Glomerular visceral epithelial cell (primary cell): ENCODE data around the gene TAOK1.
A peak's percentile ranks its signal among the peaks of the same experiment; 100 is the strongest.

Source experiments
- DNase-seq: peaks from one replicate; pipeline ENCODE4 v3.0.0-alpha.2; 2016; ENCODE audit errors: extremely low spot score

TAOK1 gene

DNA sequence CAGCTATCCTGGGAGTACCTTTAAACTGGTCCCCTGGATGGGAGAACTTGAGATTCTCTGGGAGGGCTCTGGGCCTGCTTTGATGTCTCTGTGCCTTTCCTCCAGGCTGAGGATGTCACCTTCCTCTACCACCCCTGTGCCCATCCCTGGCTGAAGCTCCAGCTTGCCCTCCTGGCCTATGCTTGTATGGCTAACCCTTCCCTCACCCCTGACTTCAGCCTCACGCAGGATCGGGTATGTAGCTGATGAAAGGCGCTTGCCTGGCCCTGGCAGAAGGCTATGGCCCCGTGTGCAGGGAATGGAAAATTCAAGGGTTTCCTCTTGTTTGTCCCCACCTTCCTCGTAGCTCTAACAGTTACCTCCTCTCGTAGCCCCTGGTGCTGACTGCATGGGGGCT lies 181.3 kb downstream of the TAOK1 start:
- no peak for DNase-seq

DNA sequence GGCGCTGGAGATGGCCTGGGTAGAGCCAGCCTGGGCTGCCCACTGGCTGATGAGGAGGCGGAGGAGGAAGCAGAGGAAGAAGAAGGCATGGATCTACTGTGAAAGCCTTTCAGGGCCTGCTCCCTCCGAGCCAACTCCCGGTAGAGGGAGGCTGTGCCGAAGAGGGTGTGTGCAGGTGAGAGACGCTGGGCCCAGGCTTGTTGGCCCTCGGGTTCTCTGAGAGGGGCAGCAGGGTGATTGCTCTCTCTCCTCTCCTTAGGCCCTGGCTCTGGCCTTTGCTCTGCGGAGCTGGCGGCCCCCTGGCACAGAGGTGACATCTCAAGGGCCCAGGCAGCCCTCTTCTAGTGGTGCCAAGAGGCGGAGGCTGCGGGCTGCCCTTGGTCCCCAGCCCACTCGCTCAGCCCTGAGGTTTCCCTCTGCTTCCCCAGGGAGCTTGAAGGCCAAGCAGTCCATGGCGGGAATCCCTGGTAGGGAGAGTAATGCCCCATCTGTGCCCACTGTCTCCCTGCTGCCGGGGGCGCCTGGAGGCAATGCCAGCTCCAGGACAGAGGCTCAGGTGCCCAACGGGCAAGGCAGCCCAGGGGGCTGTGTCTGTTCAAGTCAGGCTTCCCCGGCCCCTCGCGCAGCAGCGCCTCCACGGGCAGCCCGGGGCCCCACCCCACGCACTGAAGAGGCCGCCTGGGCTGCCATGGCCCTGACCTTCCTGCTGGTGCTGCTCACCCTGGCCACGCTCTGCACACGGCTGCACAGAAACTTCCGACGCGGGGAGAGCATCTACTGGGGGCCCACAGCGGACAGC lies 181.9 kb downstream of the TAOK1 start:
- no peak for DNase-seq

GRCh38 chr17:29572691-29573557 lies 182.8 kb downstream of the TAOK1 start:
- no peak for DNase-seq

DNA sequence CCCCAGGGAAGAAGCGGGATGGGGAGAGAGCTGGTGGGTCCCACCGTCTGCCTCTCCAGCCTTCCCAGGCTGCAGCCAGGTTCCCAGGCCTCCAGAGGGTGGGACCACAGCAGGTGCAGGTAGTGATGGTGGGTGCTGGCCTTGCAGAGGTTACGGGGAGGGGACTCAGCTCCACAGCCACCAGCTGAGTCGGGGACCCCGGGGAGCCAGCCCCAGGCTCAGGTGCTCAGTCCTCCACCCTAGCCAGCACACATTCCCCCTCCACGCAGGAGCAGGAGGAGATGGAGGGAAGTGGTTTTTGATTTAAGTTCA lies 183.4 kb downstream of the TAOK1 start:
- no peak for DNase-seq

GRCh38 chr17:29573871-29574731 lies 183.9 kb downstream of the TAOK1 start:
- no peak for DNase-seq

GRCh38 chr17:29574732-29575510 lies 184.8 kb downstream of the TAOK1 start:
- no peak for DNase-seq

DNA sequence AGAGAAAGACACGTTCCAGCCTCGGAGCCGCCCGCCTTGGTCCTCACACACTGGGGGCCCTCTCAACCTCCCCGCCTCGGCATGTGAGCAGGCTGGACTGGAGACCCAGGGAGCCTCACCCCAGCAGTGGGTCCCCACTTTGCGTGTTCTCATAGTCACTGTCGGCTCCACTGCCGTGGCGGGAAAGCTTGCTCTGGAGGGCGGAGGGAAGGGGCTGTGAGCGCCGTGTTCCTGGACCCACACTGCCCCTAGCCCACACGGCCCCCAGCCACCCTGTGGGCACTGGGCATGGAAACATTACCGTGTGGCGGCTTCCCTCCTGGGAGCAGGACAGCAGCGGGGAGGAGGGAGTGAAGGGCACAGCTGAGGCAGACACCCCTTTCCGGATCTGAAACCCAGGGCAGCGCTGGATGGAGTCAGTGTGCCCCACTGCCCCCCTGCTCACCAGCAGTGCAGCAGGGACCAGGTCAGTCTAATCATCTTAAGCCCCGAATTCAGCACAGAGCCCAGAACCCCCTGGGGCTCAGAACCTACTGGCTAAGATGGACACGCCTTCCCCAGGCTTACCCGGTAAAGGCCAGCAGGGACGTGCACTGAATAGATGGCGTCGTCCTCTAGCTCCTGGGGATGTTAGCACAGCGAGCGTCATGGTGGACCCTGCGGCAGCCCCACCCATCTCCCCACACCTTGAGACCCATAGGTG lies 185.5 kb downstream of the TAOK1 start:
- DNase-seq, result no peak

DNA sequence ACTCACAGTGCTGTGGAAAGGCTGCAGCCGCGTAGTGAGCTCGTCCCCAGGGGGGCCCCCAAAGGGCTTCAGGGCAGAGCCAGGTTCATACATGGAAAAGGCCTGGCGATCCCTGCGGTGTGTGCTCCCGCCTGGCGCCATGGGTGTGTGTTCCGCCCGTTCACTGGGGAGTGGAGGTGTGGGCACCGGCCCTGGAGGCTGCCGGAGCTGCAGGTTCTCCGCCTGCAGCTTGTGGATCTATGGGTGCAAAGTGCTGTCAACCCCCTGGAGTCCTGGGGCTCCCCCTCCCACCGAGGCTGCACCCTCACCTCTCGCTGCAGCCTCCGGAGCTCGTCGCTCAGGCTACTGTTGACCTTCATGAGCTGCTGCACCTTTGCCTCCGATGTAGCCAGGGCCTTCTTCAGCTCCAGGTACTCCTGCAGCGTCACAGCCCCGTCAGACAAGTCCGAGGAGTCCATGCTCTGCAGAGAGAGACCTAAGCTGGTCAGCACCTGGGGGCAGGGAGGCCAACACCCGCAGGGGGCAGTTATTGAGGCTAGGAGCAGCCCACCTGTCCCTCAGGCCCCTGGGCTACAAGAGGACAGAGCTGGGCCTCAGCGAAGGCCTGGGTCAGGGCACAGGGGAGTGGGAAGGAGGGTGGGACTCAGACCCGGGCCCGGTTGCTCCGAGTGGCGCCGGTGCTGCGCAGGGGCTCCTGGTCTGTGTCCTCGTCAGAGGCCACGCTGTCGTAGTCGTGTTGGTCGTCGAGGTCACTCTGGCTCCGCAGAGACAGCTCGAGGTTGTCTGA lies 186.2 kb downstream of the TAOK1 start:
- no peak for DNase-seq

DNA sequence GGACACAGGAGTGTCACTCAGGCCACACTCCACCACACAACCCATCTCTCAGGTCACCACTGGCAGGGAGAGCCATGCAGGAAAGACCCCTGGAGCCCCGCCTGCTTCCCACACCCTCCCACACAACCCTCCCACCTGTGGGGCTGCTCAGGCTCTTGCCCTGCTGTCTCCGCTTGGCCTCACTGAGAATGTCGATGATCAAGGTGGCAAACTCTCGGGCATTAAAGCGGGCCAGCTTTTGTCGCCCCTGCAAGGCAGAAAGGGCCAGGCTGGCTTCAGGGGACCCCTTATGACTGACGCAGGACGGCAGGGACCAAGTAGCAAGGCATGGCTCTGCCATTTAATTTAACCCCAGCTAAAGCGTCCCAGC lies 186.8 kb downstream of the TAOK1 start:
- DNase-seq, result no peak

GRCh38 chr17:29577385-29578211 lies 187.4 kb downstream of the TAOK1 start:
- DNase-seq, result no peak

GRCh38 chr17:29578626-29579485 lies 188.7 kb downstream of the TAOK1 start:
- DNase-seq, result no peak

GRCh38 chr17:29579866-29580771 lies 190.0 kb downstream of the TAOK1 start:
- DNase-seq, result peak; percentile 82

- no peak for DNase-seq
These were observed 191.6 kb downstream of the TAOK1 start for GRCh38 chr17:29581583-29582253.

DNA sequence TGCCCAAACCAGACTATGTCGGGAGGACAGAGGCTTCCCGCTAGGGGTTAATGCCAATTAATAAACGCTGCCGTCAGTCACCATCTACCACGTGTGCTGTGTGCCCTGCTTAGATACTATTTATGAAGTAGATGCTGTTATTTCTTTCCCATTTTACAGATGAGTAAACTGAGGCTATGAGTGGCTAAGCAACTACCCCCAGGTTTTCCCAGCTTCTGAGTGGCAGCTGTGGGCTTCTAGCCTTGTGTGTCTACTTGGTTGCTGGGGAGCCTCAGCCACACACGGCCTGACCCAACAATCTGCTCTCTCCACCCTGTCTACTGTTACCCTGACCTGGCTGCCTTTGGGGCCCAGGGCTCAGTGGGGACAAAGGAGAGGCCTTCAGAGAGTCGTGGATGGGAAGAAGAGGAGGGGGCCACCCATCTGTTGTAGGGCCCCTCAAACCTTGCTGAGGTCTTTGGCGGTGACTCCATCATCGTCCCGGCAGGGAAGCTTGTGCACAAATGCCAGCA lies 192.1 kb downstream of the TAOK1 start:
- no peak for DNase-seq

- DNase-seq, result no peak
These were observed 192.6 kb downstream of the TAOK1 start for GRCh38 chr17:29582772-29583171.
